Naive thymus-derived CD4-positive, alpha-beta T cell (primary cell): ENCODE data around the gene CUL4A. TPM values are rescaled to one million over a fixed set of nuclear protein-coding genes. Genes with fewer than 3 reads are reported as not detected.

Experiments used
- ATAC-seq: fragments of 150-1000 bp; cut with Tn5 transposase; 2 replicates; pipeline ENCODE4 v1.10.0; 2021; ENCODE audit warnings: mild to moderate bottlenecking, moderate library complexity
- CTCF ChIA-PET: fragments of 350-600 bp; sonication (Branson Sonifier 250); formaldehyde crosslinking; loops from one replicate; lab custom pipeline; 2021; ENCODE audit warnings: antibody characterized with exemption; lab: Charles Lee
- POLR2A ChIA-PET: fragments of 350-600 bp; sonication (Branson Sonifier 250); formaldehyde crosslinking; loops from one replicate; lab custom pipeline; 2021; ENCODE audit warnings: antibody characterized with exemption, inconsistent platforms; lab: Charles Lee
- DNase-seq, 9 donors: peaks; one replicate each; pipeline versions ENCODE4 v3.0.0 to v3.0.0-alpha.2; 2020 to 2022; ENCODE audit warnings: mixed read lengths in 1 of 9
- H3K27ac ChIP-seq: one replicate; pipeline ENCODE4 v1.7.0; 2013; ENCODE audit warnings: mild to moderate bottlenecking, low read depth, low read length, moderate library complexity
- H3K27me3 ChIP-seq, 2 donors: one replicate each; pipeline ENCODE4 v1.7.0; 2013; ENCODE audit warnings: low read length in 2 of 2, mild to moderate bottlenecking in 2 of 2, moderate library complexity in 2 of 2; ENCODE audit not compliant: control insufficient read depth in 2 of 2, insufficient read depth in 2 of 2
- H3K36me3 ChIP-seq, 3 experiments: 1 replicate in 2 of 3; 2 replicates in 1 of 3; pipeline ENCODE4 v1.7.0; 2013; ENCODE audit warnings: low read length in 3 of 3, mild to moderate bottlenecking in 3 of 3, moderate library complexity in 1 of 3; ENCODE audit not compliant: insufficient read depth in 3 of 3, control insufficient read depth in 2 of 3
- H3K4me1 ChIP-seq, 2 donors: one replicate each; pipeline ENCODE4 v1.7.0; 2013; ENCODE audit warnings: low read length in 2 of 2, mild to moderate bottlenecking in 2 of 2, moderate library complexity in 1 of 2; ENCODE audit not compliant: control insufficient read depth in 2 of 2, insufficient read depth in 2 of 2
- H3K4me3 ChIP-seq: 2 replicates; pipeline ENCODE4 v1.7.0; 2013; ENCODE audit warnings: mild to moderate bottlenecking, low read length
- H3K9me3 ChIP-seq, 3 experiments: 1 replicate in 2 of 3; 2 replicates in 1 of 3; pipeline ENCODE4 v1.7.0; 2013; ENCODE audit warnings: low read length in 3 of 3; ENCODE audit not compliant: control insufficient read depth in 2 of 3
- H3K27ac Mint-ChIP-seq, 9 donors: one replicate each; pipeline ENCODE4 v1.8.0; 2020 to 2022; ENCODE audit warnings: mixed read lengths in 9 of 9, mild to moderate bottlenecking in 8 of 9, moderate library complexity in 5 of 9, inconsistent platforms in 2 of 9
- H3K27me3 Mint-ChIP-seq, 5 donors: one replicate each; pipeline ENCODE4 v1.8.0; 2021 to 2022; ENCODE audit warnings: mixed read lengths in 5 of 5, mild to moderate bottlenecking in 1 of 5
- H3K36me3 Mint-ChIP-seq, 5 donors: one replicate each; pipeline ENCODE4 v1.8.0; 2020 to 2022; ENCODE audit warnings: mixed read lengths in 5 of 5, mild to moderate bottlenecking in 3 of 5, inconsistent platforms in 1 of 5
- H3K4me1 Mint-ChIP-seq, 7 donors: one replicate each; pipeline ENCODE4 v1.8.0; 2020 to 2022; ENCODE audit warnings: mixed read lengths in 7 of 7, mild to moderate bottlenecking in 3 of 7, inconsistent platforms in 1 of 7
- H3K4me3 Mint-ChIP-seq, 10 donors: one replicate each; pipeline ENCODE4 v1.8.0; 2020 to 2022; ENCODE audit warnings: mild to moderate bottlenecking in 10 of 10, mixed read lengths in 10 of 10, moderate library complexity in 6 of 10, inconsistent platforms in 2 of 10
- H3K9me3 Mint-ChIP-seq, 11 donors: one replicate each; pipeline ENCODE4 v1.8.0; 2020 to 2022; ENCODE audit warnings: mixed read lengths in 11 of 11, mild to moderate bottlenecking in 4 of 11, inconsistent platforms in 1 of 11, moderate library complexity in 1 of 11
- intact Hi-C, 2 donors: fragments of 100-400 bp; cut with micrococcal nuclease; formaldehyde crosslinking; loops; one replicate each; pipeline ENCODE4 v1.15.1; 2023
- polyA plus RNA-seq, 2 donors: library from polyadenylated mRNA; unstranded; fragments of 300-500 nt; fragmentation: Illumina TruSeq; gene quantifications; one replicate each; pipeline ENCODE4 v1.2.3, GENCODE V29; 2021
- total RNA-seq, 6 experiments: library from RNA in 5 of 6; stranded (reverse) in 5 of 6; gene quantifications; 1 replicate in 5 of 6; 2 replicates in 1 of 6; pipeline ENCODE4 v1.2.3 and lab custom pipeline; 2021 to 2026

CUL4A gene
- total and polyA plus RNA-seq, 7 experiments from 2014 or later, result 35.0 to 94.7 (median 77.5) TPM

DNA sequence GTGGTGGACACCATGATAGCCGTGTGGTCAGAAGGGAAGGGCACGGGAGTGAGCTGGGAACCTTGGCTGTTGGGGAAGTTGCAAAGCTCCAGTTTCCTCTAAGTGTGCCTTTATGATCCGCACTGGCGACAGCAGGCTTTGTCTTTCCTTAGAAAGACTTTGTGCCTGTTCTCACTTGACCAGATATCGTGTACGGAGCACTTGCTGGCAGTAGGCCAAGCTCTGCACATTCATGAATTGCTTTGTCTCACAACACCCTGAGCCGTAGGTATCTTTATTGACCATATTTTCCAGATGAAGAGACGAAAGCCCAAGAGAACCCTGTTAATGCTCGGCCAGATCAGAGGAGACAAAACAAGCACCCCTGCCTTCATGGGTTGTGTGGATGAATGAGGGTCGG is 15.1 kb downstream of the CUL4A start:
- CTCF ChIA-PET, result no interaction called here
- Histone ChIP-seq H3K27me3 (no peaks in the 10 kb centered on the region), H3K36me3 (peaks cover 6 to 90% (median 9%) of the 10 kb centered on the region in 3 experiments), H3K9me3 (no peaks in the 10 kb centered on the region), H3K27ac (no peak overlapping the region), H3K4me3 (no peak overlapping the region), H3K4me1 (no peaks in the 10 kb centered on the region)
- H3K4me3 Mint-ChIP-seq, result no peak overlapping the region
- no peaks in the 10 kb centered on the region for H3K27me3 Mint-ChIP-seq
- POLR2A ChIA-PET, result interaction anchor here (0.7 kb wide), 1 partner anchor 35 kb away, joined by 3 read pairs; no protein-coding TSS in a partner anchor
- H3K36me3 Mint-ChIP-seq, result peaks cover 13 to 54% (median 35%) of the 10 kb centered on the region in 5 donors
- intact Hi-C loops, result no loop called here
- H3K27ac Mint-ChIP-seq, result peak overlapping the region in 1 of 9 donors; percentile 57
- H3K9me3 Mint-ChIP-seq, result no peaks in the 10 kb centered on the region
- ATAC-seq, result no peak
- H3K4me1 Mint-ChIP-seq, result peaks cover 10 to 24% (median 16%) of the 10 kb centered on the region in 7 donors
- no peak for DNase-seq

- Mint-ChIP-seq H3K4me3 (no peak overlapping the region), H3K27ac (no peak overlapping the region), H3K36me3 (peaks cover 14 to 57% (median 38%) of the 10 kb centered on the region in 5 donors), H3K4me1 (peaks cover 9 to 18% (median 12%) of the 10 kb centered on the region in 7 donors), H3K9me3 (no peaks in the 10 kb centered on the region), H3K27me3 (no peaks in the 10 kb centered on the region)
- ATAC-seq (no peak), DNase-seq (no peak)
- intact Hi-C loops, result no loop called here
- POLR2A ChIA-PET, result interaction anchor here (0.7 kb wide), 1 partner anchor 34 kb away, joined by 3 read pairs; no protein-coding TSS in a partner anchor
- H3K4me3 ChIP-seq, result no peak overlapping the region
- no peak overlapping the region for H3K27ac ChIP-seq
- H3K36me3 ChIP-seq, result peaks cover 6 to 90% (median 9%) of the 10 kb centered on the region in 3 experiments
- H3K9me3 ChIP-seq, result no peaks in the 10 kb centered on the region
- H3K4me1 ChIP-seq, result no peaks in the 10 kb centered on the region
- CTCF ChIA-PET, result no interaction called here
- H3K27me3 ChIP-seq, result no peaks in the 10 kb centered on the region
Observed at GRCh38 chr13:113225515-113225914, 16.1 kb downstream of the CUL4A start.

GRCh38 chr13:113226873-113227450 is 17.5 kb downstream of the CUL4A start:
- no peak overlapping the region for H3K4me3 ChIP-seq

GRCh38 chr13:113229161-113229560 is 19.7 kb downstream of the CUL4A start:
- H3K36me3 ChIP-seq, result peaks cover 3 to 88% (median 6%) of the 10 kb centered on the region in 3 experiments
- ATAC-seq (no peak), DNase-seq (no peak)
- H3K27me3 ChIP-seq, result no peaks in the 10 kb centered on the region
- H3K4me3 ChIP-seq, result no peak overlapping the region
- intact Hi-C loops, result no loop called here
- no peaks in the 10 kb centered on the region for H3K9me3 Mint-ChIP-seq
- H3K36me3 Mint-ChIP-seq, result peaks cover 10 to 61% (median 35%) of the 10 kb centered on the region in 5 donors
- POLR2A ChIA-PET, result no interaction called here
- no peaks in the 10 kb centered on the region for H3K9me3 ChIP-seq
- H3K4me1 Mint-ChIP-seq, result peaks cover 0 to 6% (median 3%) of the 10 kb centered on the region in 7 donors
- H3K27me3 Mint-ChIP-seq, result no peaks in the 10 kb centered on the region
- H3K27ac Mint-ChIP-seq, result no peak overlapping the region
- H3K4me1 ChIP-seq, result no peaks in the 10 kb centered on the region
- CTCF ChIA-PET, result no interaction called here
- no peak overlapping the region for H3K4me3 Mint-ChIP-seq
- H3K27ac ChIP-seq, result no peak overlapping the region

More at GRCh38 chr13:113226873-113227450, 17.5 kb downstream of the CUL4A start:
- Mint-ChIP-seq H3K27me3 (no peaks in the 10 kb centered on the region), H3K4me1 (peaks cover 4 to 11% (median 9%) of the 10 kb centered on the region in 7 donors), H3K36me3 (peaks cover 14 to 55% (median 38%) of the 10 kb centered on the region in 5 donors), H3K27ac (peak overlapping the region in 4 of 9 donors; percentile 20 to 46 (median 36)), H3K4me3 (no peak overlapping the region), H3K9me3 (no peaks in the 10 kb centered on the region)
- Histone ChIP-seq H3K27me3 (no peaks in the 10 kb centered on the region), H3K36me3 (peaks cover 6 to 89% (median 6%) of the 10 kb centered on the region in 3 experiments), H3K4me1 (no peaks in the 10 kb centered on the region), H3K9me3 (no peaks in the 10 kb centered on the region), H3K27ac (no peak overlapping the region)
- ATAC-seq, result no peak
- intact Hi-C loops, result no loop called here
- CTCF ChIA-PET, result no interaction called here
- POLR2A ChIA-PET, result no interaction called here
- DNase-seq, result no peak

- intact Hi-C loops, result no loop called here
- Histone ChIP-seq H3K27me3 (no peaks in the 10 kb centered on the region), H3K27ac (no peak overlapping the region), H3K36me3 (peaks cover 0 to 87% (median 6%) of the 10 kb centered on the region in 3 experiments), H3K9me3 (no peaks in the 10 kb centered on the region), H3K4me3 (no peak overlapping the region), H3K4me1 (no peaks in the 10 kb centered on the region)
- ChIA-PET POLR2A (no interaction called here), CTCF (no interaction called here)
- Mint-ChIP-seq H3K36me3 (peaks cover 5 to 56% (median 31%) of the 10 kb centered on the region in 5 donors), H3K4me1 (peaks cover 0 to 5% (median 0%) of the 10 kb centered on the region in 7 donors), H3K27ac (no peak overlapping the region), H3K4me3 (no peak overlapping the region), H3K27me3 (no peaks in the 10 kb centered on the region), H3K9me3 (no peaks in the 10 kb centered on the region)
- ATAC-seq (no peak), DNase-seq (no peak)
Observed at GRCh38 chr13:113229791-113230190, 20.4 kb downstream of the CUL4A start.

DNA sequence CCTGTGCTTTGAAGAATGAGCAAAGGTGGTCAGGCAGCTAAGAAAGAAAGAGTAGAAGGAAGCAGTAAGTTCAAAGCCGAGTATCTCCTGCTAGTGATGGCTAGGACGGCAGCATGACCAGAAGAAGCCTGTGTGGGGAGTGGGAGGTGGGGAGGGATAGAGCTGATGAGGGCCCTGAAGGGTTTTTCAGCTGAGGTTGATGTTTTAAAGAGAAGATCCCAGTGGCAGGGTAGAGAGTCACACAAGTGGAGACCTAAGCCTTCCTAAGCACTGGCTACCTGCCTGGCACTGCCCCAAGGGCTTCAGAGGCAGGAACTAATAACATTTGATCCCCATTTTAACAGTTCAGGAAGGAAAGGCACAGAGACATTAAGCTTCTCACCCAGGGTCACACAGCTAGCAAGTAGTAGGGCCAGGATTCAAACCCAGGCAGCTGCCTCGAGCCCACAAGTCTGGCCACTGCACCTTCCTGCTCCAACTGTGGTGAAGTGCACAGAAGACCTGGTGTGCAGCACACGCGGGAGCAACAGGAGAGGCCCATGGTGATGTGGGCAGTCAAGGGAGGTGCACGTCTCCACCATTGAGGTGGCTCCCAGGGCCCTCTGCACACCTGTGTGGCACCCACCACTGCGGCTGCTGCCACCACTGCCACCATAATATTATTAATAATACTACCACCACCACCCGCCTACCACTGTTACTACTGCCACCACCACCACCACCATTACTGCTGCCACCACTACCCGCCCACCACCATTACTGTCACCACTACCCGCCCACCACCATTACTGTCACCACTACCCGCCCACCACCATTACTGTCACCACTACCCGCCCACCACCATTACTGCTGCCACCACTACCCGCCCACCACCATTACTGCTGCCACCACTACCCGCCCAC is 22.1 kb downstream of the CUL4A start:
- Histone ChIP-seq H3K9me3 (no peaks in the 10 kb centered on the region), H3K27ac (no peak overlapping the region), H3K4me1 (no peaks in the 10 kb centered on the region), H3K36me3 (peaks cover 0 to 77% (median 11%) of the 10 kb centered on the region in 3 experiments), H3K27me3 (no peaks in the 10 kb centered on the region), H3K4me3 (no peak overlapping the region)
- peaks cover 12 to 53% (median 29%) of the 10 kb centered on the region in 5 donors for H3K36me3 Mint-ChIP-seq
- H3K9me3 Mint-ChIP-seq, result peaks cover 0 to 1% (median 0%) of the 10 kb centered on the region in 11 donors
- CTCF ChIA-PET, result no interaction called here
- intact Hi-C loops, result no loop called here
- H3K27ac Mint-ChIP-seq, result peak overlapping the region in 3 of 9 donors; percentile 46 to 57 (median 56)
- no peaks in the 10 kb centered on the region for H3K27me3 Mint-ChIP-seq
- H3K4me1 Mint-ChIP-seq, result peaks cover 0 to 5% (median 0%) of the 10 kb centered on the region in 7 donors
- H3K4me3 Mint-ChIP-seq, result no peak overlapping the region
- no peak for DNase-seq
- ATAC-seq, result peak; percentile 26
- POLR2A ChIA-PET, result no interaction called here
